Right atrium auricular region (tissue), 2 donors: ENCODE measurements around the gene SLAIN1. TPM values are rescaled to one million over a fixed set of nuclear protein-coding genes. Genes with fewer than 3 reads are reported as not detected.

Experiments used
- DNase-seq: peaks from one replicate; pipeline ENCODE4 v3.0.0-alpha.2; 2019; ENCODE audit warnings: low spot score
- H3K27ac ChIP-seq, 2 donors: fragments of 200-600 bp; sonication (generic); 1 replicate in 1 of 2; 2 replicates in 1 of 2; pipeline ENCODE4 v1.5.1; 2016 to 2019
- H3K27me3 ChIP-seq, 2 donors: fragments of 200-600 bp; sonication (generic); one replicate each; pipeline versions ENCODE4 v1.5.1 to v1.6.0; 2017 to 2019
- H3K36me3 ChIP-seq: fragments of 200-600 bp; sonication (generic); one replicate; pipeline ENCODE4 v1.5.1; 2016
- H3K4me1 ChIP-seq, 2 donors: fragments of 200-600 bp; sonication (generic); one replicate each; pipeline versions ENCODE4 v1.5.1 to v1.6.0; 2017 to 2019
- H3K4me3 ChIP-seq, 2 donors: fragments of 200-600 bp; sonication (generic); 1 replicate in 1 of 2; 2 replicates in 1 of 2; pipeline ENCODE4 v1.5.1; 2017 to 2019; ENCODE audit warnings: mild to moderate bottlenecking in 1 of 2, moderate library complexity in 1 of 2
- H3K9me3 ChIP-seq, 2 donors: fragments of 200-600 bp; sonication (generic); one replicate each; pipeline ENCODE4 v1.5.1; 2019
- total RNA-seq, 2 donors: library from RNA; depleted of rRNA; stranded (reverse); fragments of >200 nt; gene quantifications; one replicate each; pipeline ENCODE4 v1.1.0, GENCODE V29; 2016
- TF ChIP-seq, protein P1 (sequence below), 2 donors: fragments of 200-600 bp; sonication (generic); IDR thresholded peaks; one replicate each; pipeline ENCODE4 v1.5.1; 2019; ENCODE audit warnings: antibody characterized with exemption in 2 of 2

SLAIN1 gene
- total RNA-seq, 2 donors from 2014 or later, result 14.9 to 21.9 TPM

- H3K4me3 ChIP-seq, result no peak overlapping the region
- H3K36me3 ChIP-seq, result peaks cover 5% of the 10 kb centered on the region
- no peaks in the 10 kb centered on the region for H3K27me3 ChIP-seq
- TF ChIP-seq, protein P1, sequence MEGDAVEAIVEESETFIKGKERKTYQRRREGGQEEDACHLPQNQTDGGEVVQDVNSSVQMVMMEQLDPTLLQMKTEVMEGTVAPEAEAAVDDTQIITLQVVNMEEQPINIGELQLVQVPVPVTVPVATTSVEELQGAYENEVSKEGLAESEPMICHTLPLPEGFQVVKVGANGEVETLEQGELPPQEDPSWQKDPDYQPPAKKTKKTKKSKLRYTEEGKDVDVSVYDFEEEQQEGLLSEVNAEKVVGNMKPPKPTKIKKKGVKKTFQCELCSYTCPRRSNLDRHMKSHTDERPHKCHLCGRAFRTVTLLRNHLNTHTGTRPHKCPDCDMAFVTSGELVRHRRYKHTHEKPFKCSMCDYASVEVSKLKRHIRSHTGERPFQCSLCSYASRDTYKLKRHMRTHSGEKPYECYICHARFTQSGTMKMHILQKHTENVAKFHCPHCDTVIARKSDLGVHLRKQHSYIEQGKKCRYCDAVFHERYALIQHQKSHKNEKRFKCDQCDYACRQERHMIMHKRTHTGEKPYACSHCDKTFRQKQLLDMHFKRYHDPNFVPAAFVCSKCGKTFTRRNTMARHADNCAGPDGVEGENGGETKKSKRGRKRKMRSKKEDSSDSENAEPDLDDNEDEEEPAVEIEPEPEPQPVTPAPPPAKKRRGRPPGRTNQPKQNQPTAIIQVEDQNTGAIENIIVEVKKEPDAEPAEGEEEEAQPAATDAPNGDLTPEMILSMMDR (IDR thresholded peaks at IDR 0.05), result no peak
- no peak for DNase-seq
- no peaks in the 10 kb centered on the region for H3K4me1 ChIP-seq
- H3K9me3 ChIP-seq, result no peaks in the 10 kb centered on the region
- no peak overlapping the region for H3K27ac ChIP-seq
These were observed 69.9 kb downstream of the SLAIN1 start for GRCh38 chr13:77767413-77767812.

DNA sequence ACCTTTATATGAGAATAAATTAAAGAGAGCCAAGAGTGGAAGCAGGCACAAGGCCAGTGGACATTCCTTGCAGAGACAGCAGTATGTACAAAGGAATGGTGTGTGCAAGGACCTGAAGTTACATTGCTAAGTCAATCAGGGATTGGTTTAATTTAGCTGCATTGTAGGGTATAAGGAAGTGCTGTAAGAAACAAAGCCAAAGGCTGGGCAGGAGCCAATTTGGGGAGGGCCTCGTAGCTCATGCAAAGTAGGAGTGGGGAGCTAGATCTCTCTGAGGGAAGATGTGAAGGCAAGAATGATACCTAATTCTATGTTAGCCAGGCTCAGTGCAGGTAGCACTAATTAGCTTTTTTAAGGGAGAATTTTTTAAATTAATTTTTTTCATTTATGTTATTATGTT is 76.7 kb downstream of the SLAIN1 start:
- no peak overlapping the region for H3K4me3 ChIP-seq
- no peaks in the 10 kb centered on the region for H3K27me3 ChIP-seq
- H3K4me1 ChIP-seq, result no peaks in the 10 kb centered on the region
- H3K9me3 ChIP-seq, result no peaks in the 10 kb centered on the region
- TF ChIP-seq, protein P1 (IDR thresholded peaks at IDR 0.05), result no peak
- DNase-seq, result no peak
- H3K27ac ChIP-seq, result no peak overlapping the region
- H3K36me3 ChIP-seq, result no peaks in the 10 kb centered on the region

DNA sequence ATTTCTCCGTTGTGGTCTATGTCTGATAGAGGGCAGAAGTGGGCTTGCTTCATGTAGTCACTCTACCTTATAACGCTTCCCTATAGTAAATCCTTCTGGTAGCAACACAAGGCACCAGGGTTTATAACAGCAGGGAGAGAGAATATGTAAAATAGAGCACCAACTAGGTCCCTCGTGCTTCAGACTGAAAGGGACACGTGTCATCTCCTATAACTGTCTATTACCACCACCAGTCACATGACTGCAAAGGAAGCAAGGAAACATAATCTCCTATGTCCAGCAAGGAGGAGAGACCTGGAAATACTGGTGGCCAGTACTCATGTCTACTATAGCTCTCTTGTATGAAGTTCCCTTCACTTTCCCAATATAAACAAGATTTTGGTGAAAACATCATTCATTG is 79.2 kb downstream of the SLAIN1 start:
- DNase-seq, result no peak
- TF ChIP-seq, protein P1 (IDR thresholded peaks at IDR 0.05), result no peak
- H3K36me3 ChIP-seq, result no peaks in the 10 kb centered on the region
- no peak overlapping the region for H3K27ac ChIP-seq
- no peaks in the 10 kb centered on the region for H3K4me1 ChIP-seq
- no peaks in the 10 kb centered on the region for H3K9me3 ChIP-seq
- H3K27me3 ChIP-seq, result no peaks in the 10 kb centered on the region
- no peak overlapping the region for H3K4me3 ChIP-seq

DNA sequence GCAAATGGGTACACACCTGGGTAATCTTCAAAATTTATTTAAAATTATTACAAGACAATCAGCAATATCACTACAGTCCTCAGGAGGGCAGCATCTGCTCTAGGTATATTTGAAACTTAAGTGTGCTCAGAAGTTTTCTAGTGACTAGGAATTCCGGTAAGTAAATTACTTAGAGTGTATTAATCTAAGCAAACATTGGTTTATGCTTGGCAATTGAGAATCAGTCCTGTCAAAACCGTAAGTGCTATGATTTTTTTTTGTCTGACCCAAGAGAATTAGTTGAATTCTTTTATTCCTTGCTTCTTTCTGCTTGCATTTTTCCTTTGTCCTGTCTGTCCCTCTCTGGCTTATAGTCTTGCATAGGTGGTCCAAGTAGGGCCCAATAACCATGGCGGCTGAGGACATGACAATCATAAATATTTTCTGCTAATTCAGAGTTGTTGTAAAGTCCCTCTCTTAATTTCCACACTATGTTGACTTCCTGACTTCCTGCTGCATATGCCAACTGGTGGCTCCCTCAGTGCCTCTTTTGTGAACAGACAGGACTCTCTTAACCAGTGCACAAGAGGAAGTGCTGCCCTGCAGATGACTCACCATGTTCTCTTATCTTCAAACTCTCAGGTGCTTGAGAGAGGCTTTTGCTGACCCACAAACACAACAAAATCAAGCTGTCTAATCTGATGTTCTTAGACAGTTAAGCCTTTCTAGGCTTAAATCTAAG is 82.2 kb downstream of the SLAIN1 start:
- TF ChIP-seq, protein P1 (IDR thresholded peaks at IDR 0.05), result peak; percentile 59 to 78
- Histone ChIP-seq H3K9me3 (no peaks in the 10 kb centered on the region), H3K27ac (no peak overlapping the region), H3K27me3 (no peaks in the 10 kb centered on the region), H3K4me1 (no peaks in the 10 kb centered on the region), H3K36me3 (no peaks in the 10 kb centered on the region), H3K4me3 (no peak overlapping the region)
- DNase-seq, result no peak

DNA sequence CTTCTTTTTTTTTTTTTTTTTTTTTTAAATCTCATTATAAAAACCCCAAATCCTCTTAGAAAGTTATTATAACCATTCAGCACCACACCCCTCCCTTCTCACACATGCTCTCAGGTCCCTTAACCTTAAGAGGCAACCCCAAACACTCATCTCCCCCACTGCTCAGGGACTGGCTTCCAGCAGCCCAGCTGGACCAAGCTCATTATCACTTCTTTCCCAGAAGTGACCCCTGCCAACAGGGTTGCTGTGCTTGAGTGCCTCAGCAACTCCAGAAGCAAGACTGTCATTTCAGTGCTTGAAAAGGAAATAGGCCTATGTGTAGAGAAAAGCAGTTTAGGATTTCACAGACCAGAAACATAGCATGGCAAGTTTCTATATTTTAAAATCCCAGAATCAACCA is 84.3 kb downstream of the SLAIN1 start:
- Histone ChIP-seq H3K4me3 (no peak overlapping the region), H3K36me3 (no peaks in the 10 kb centered on the region), H3K27ac (no peak overlapping the region), H3K4me1 (no peaks in the 10 kb centered on the region), H3K27me3 (no peaks in the 10 kb centered on the region), H3K9me3 (no peaks in the 10 kb centered on the region)
- TF ChIP-seq, protein P1 (IDR thresholded peaks at IDR 0.05), result no peak
- no peak for DNase-seq

GRCh38 chr13:77784515-77784914 is 87.0 kb downstream of the SLAIN1 start:
- H3K4me3 ChIP-seq, result no peak overlapping the region
- TF ChIP-seq, protein P1 (IDR thresholded peaks at IDR 0.05), result no peak
- DNase-seq, result no peak
- H3K27me3 ChIP-seq, result no peaks in the 10 kb centered on the region
- no peaks in the 10 kb centered on the region for H3K9me3 ChIP-seq
- no peaks in the 10 kb centered on the region for H3K4me1 ChIP-seq
- H3K27ac ChIP-seq, result no peak overlapping the region
- H3K36me3 ChIP-seq, result no peaks in the 10 kb centered on the region
